HG03159 (cell line): ENCODE measurements around the gene TRPM2.

Source experiments
- ATAC-seq: cut with Tn5 transposase; IDR thresholded peaks from one replicate; pipeline ENCODE4 v1.9.1; 2021; ENCODE audit warnings: mild to moderate bottlenecking, moderate library complexity; ENCODE audit not compliant: unreplicated experiment

TRPM2 gene

GRCh38 chr21:44370786-44371410, 17.5 kb downstream of the TRPM2 start:
- ATAC-seq = no peak

GRCh38 chr21:44371596-44371995, 18.2 kb downstream of the TRPM2 start:
- no peak for ATAC-seq

GRCh38 chr21:44372616-44373015, 19.2 kb downstream of the TRPM2 start:
- ATAC-seq = no peak

GRCh38 chr21:44374601-44375280, 21.3 kb downstream of the TRPM2 start:
- no peak for ATAC-seq

GRCh38 chr21:44375281-44375651, 21.8 kb downstream of the TRPM2 start:
- ATAC-seq = no peak

- no peak for ATAC-seq
These were observed 22.4 kb downstream of the TRPM2 start for GRCh38 chr21:44375761-44376241.

GRCh38 chr21:44376606-44377005, 23.2 kb downstream of the TRPM2 start:
- no peak for ATAC-seq

GRCh38 chr21:44377201-44377921, 23.9 kb downstream of the TRPM2 start:
- no peak for ATAC-seq

GRCh38 chr21:44377922-44378645, 24.7 kb downstream of the TRPM2 start:
- no peak for ATAC-seq

- ATAC-seq = no peak
These were observed 25.5 kb downstream of the TRPM2 start for GRCh38 chr21:44378646-44379514.

GRCh38 chr21:44379515-44379848, 26.1 kb downstream of the TRPM2 start:
- ATAC-seq = no peak

- ATAC-seq = no peak
These were observed 26.8 kb downstream of the TRPM2 start for GRCh38 chr21:44379991-44380865.

- no peak for ATAC-seq
These were observed 27.5 kb downstream of the TRPM2 start for GRCh38 chr21:44380876-44381275.

- ATAC-seq = no peak
These were observed 28.5 kb downstream of the TRPM2 start for GRCh38 chr21:44381874-44382273.

GRCh38 chr21:44382536-44382935, 29.1 kb downstream of the TRPM2 start:
- ATAC-seq = no peak

- no peak for ATAC-seq
These were observed 29.8 kb downstream of the TRPM2 start for GRCh38 chr21:44383216-44383615.

- no peak for ATAC-seq
These were observed 31.5 kb downstream of the TRPM2 start for GRCh38 chr21:44384968-44385367.

- ATAC-seq = no peak
These were observed 35.9 kb downstream of the TRPM2 start for GRCh38 chr21:44389335-44389734.

- no peak for ATAC-seq
These were observed 37.5 kb downstream of the TRPM2 start for GRCh38 chr21:44390886-44391285.
